GM12878 (cell line): ENCODE measurements around the gene CNTNAP2. TPM values are rescaled to one million over a fixed set of nuclear protein-coding genes. Genes with fewer than 3 reads are reported as not detected.

Experiments
- ATAC-seq: fragments of 200-7000 bp; cut with Tn5 transposase; 3 replicates; pipeline ENCODE4 v1.9.1; 2020; ENCODE audit warnings: mild to moderate bottlenecking, moderate library complexity
- BruUV-seq: library from RNA; stranded (reverse); fragments of 400-500 nt; replicated peaks from 2 replicates; lab custom pipeline; 2021; lab: Mats Ljungman, UMichigan
- CTCF ChIA-PET: fragments of 300-600 bp; sonication (Branson Sonifier 250); formaldehyde crosslinking; extraction: SDS; loops from one replicate; lab custom pipeline; 2021; ENCODE audit warnings: inconsistent platforms; lab: Yijun Ruan, JAX
- POLR2A ChIA-PET: fragments of 350-600 bp; formaldehyde crosslinking; extraction: SDS; loops from one replicate; lab custom pipeline; 2021; ENCODE audit warnings: inconsistent platforms; lab: Charles Lee
- RAD21 ChIA-PET: fragments of 300-600 bp; sonication (Branson Sonifier 250); formaldehyde crosslinking; loops from one replicate; lab custom pipeline; 2023; ENCODE audit warnings: antibody characterized with exemption; ENCODE audit not compliant: unreplicated experiment; lab: Charles Lee
- SMC1A ChIA-PET: fragments of 300-600 bp; sonication (Branson Sonifier 250); formaldehyde crosslinking; loops from one replicate; lab custom pipeline; 2023; ENCODE audit not compliant: unreplicated experiment, uncharacterized antibody; lab: Charles Lee
- DNase-seq: peaks from one replicate; pipeline ENCODE4 v3.0.0-alpha.2; 2011; ENCODE audit warnings: low read depth, low spot score
- FAIRE-seq: peaks from 3 replicates; lab custom pipeline; 2011; peaks lifted over from hg19 to GRCh38; lab: Jason Lieb, UNC
- H2AFZ ChIP-seq: 2 replicates; pipeline ENCODE4 v1.6.0; 2011; ENCODE audit warnings: low read depth, low read length, control low read depth; ENCODE audit not compliant: control insufficient read depth
- H3K27ac ChIP-seq: 2 replicates; pipeline ENCODE4 v1.5.1; 2011; ENCODE audit warnings: control low read depth; ENCODE audit not compliant: control insufficient read depth, insufficient read depth
- H3K27me3 ChIP-seq, 2 experiments: replicated peaks in 1 of 2; 2 replicates each; pipeline versions ENCODE4 v1.6.0 to v1.6.1; 2011; ENCODE audit warnings: low read length in 1 of 2; ENCODE audit not compliant: control insufficient read depth in 2 of 2, insufficient read depth in 2 of 2
- H3K36me3 ChIP-seq, 2 experiments: 2 replicates each; pipeline ENCODE4 v1.5.1; 2011; ENCODE audit warnings: low read length in 1 of 2; ENCODE audit not compliant: control insufficient read depth in 2 of 2, insufficient read depth in 2 of 2
- H3K4me1 ChIP-seq: 2 replicates; pipeline ENCODE4 v1.6.1; 2011; ENCODE audit warnings: mild to moderate bottlenecking, low read length, moderate library complexity, mixed read lengths; ENCODE audit not compliant: control insufficient read depth, insufficient read depth
- H3K4me2 ChIP-seq: 2 replicates; pipeline ENCODE4 v1.6.0; 2011; ENCODE audit warnings: control low read depth; ENCODE audit not compliant: control insufficient read depth, insufficient read depth
- H3K4me3 ChIP-seq: fragments of 200-600 bp; sonication (generic); 2 replicates; pipeline ENCODE4 v1.5.1; 2016
- H3K79me2 ChIP-seq: 2 replicates; pipeline ENCODE4 v1.6.0; 2011; ENCODE audit warnings: low read length; ENCODE audit not compliant: control insufficient read depth, insufficient read depth
- H3K9ac ChIP-seq: 2 replicates; pipeline ENCODE4 v1.8.0; 2011; ENCODE audit warnings: low read length, control low read depth, mixed read lengths; ENCODE audit not compliant: control insufficient read depth, insufficient read depth
- H3K9me3 ChIP-seq: replicated peaks from 3 replicates; pipeline ENCODE4 v1.5.1; 2011; ENCODE audit warnings: mild to moderate bottlenecking, low read length; ENCODE audit not compliant: control insufficient read depth, insufficient read depth
- H4K20me1 ChIP-seq: 2 replicates; pipeline ENCODE4 v1.6.0; 2011; ENCODE audit not compliant: control insufficient read depth, insufficient read depth
- BHLHE40 ChIP-seq, 2 experiments: fragments of 450-650 bp in 1 of 2; IDR thresholded peaks; 2 replicates each; pipeline ENCODE4 v1.6.1; 2011 to 2017; ENCODE audit warnings: low read depth in 2 of 2, borderline replicate concordance in 1 of 2, improper control_type of control experiment in 1 of 2, low read length in 1 of 2, mild to moderate bottlenecking in 1 of 2
- CHD1 ChIP-seq: IDR thresholded peaks from 2 replicates; pipeline ENCODE4 v1.6.1; 2012; ENCODE audit warnings: low read depth, low read length, improper control_type of control experiment
- DPF2 ChIP-seq: fragments of 450-650 bp; IDR thresholded peaks from 2 replicates; pipeline ENCODE4 v1.6.1; 2017; ENCODE audit warnings: mild to moderate bottlenecking
- FOXK2 ChIP-seq: fragments of 450-650 bp; IDR thresholded peaks from 2 replicates; pipeline ENCODE4 v1.6.1; 2017; ENCODE audit warnings: mild to moderate bottlenecking, moderate library complexity
- MYB ChIP-seq: fragments of 150-350 bp; IDR thresholded peaks from 2 replicates; pipeline ENCODE4 v1.6.1; 2014; ENCODE audit warnings: mild to moderate bottlenecking, low read depth, low read length, borderline replicate concordance
- NFXL1 ChIP-seq: fragments of 450-650 bp; IDR thresholded peaks from 2 replicates; pipeline ENCODE4 v1.6.1; 2017; ENCODE audit warnings: antibody characterized with exemption, mild to moderate bottlenecking, borderline replicate concordance
- PML ChIP-seq: IDR thresholded peaks from 2 replicates; pipeline ENCODE4 v1.6.1; 2012; ENCODE audit warnings: low read length, inconsistent platforms
- POLR2A ChIP-seq: IDR thresholded peaks from 2 replicates; pipeline ENCODE4 v1.6.1; 2011; ENCODE audit warnings: low read depth, mild to moderate bottlenecking, low read length
- RFX5 ChIP-seq: IDR thresholded peaks from 2 replicates; pipeline ENCODE4 v1.6.1; 2011; ENCODE audit warnings: low read depth, low read length, improper control_type of control experiment
- SMAD1 ChIP-seq: fragments of 450-650 bp; IDR thresholded peaks from 2 replicates; pipeline ENCODE4 v1.6.1; 2018; ENCODE audit warnings: mild to moderate bottlenecking, low read depth; ENCODE audit not compliant: partially characterized antibody
- SMAD5 ChIP-seq: IDR thresholded peaks from 2 replicates; pipeline ENCODE4 v1.6.1; 2016; ENCODE audit warnings: antibody characterized with exemption, low read depth
- SRF ChIP-seq, 2 experiments: IDR thresholded peaks; 2 replicates each; pipeline ENCODE4 v1.6.1; 2011; ENCODE audit warnings: low read depth in 2 of 2, low read length in 2 of 2, mild to moderate bottlenecking in 1 of 2, moderate library complexity in 1 of 2
- SUPT20H ChIP-seq: IDR thresholded peaks from 2 replicates; pipeline ENCODE4 v1.6.1; 2011; ENCODE audit warnings: low read depth, mild to moderate bottlenecking, low read length, moderate library complexity, borderline replicate concordance; ENCODE audit not compliant: control insufficient read depth
- TCF3 ChIP-seq: IDR thresholded peaks from 2 replicates; pipeline ENCODE4 v1.6.1; 2012; ENCODE audit warnings: low read depth, mild to moderate bottlenecking, low read length, borderline replicate concordance; ENCODE audit not compliant: insufficient read depth
- YBX1 ChIP-seq: fragments of 450-650 bp; IDR thresholded peaks from 2 replicates; pipeline ENCODE4 v1.6.1; 2016; ENCODE audit warnings: antibody characterized with exemption
- YY1 ChIP-seq: IDR thresholded peaks from 2 replicates; pipeline ENCODE4 v1.6.1; 2011; ENCODE audit warnings: low read depth, mild to moderate bottlenecking, low read length
- in situ Hi-C: fragments of 300-500 bp; cut with MboI; formaldehyde crosslinking; loops from 9 replicates; pipeline ENCODE4 v1.14.3; 2018; ENCODE audit warnings: mixed read lengths
- intact Hi-C: fragments of 100-400 bp; cut with micrococcal nuclease; formaldehyde crosslinking; loops from one replicate; pipeline ENCODE4 v1.14.2; 2022; ENCODE audit not compliant: unreplicated experiment
- polyA plus RNA-seq, 11 experiments: library from polyadenylated mRNA; depleted of rRNA in 4 of 11; unstranded in 6 of 11; stranded (reverse) in 5 of 11; fragments of >200 nt; fragmentation: Nextera tagmentation in 4 of 11; fragmentation: Illumina TruSeq in 1 of 11; extraction: Ambion mirVana in 4 of 11; extraction: Trizol in 1 of 11; gene quantifications; 1 replicate in 1 of 11; 2 replicates in 10 of 11; pipeline versions ENCODE4 v1.2.1 to v1.2.3, GENCODE V29; 2011 to 2016; ENCODE audit warnings: inconsistent platforms in 2 of 11, missing spikeins in 2 of 11, low read depth in 1 of 11
- total RNA-seq, 4 experiments: library from RNA; depleted of rRNA in 3 of 4; stranded (reverse); fragments of >200 nt in 3 of 4; fragmentation: Illumina TruSeq in 1 of 4; extraction: Trizol in 1 of 4; gene quantifications; 2 replicates each; pipeline versions ENCODE4 v1.2.1 to v1.2.3, GENCODE V29; 2013 to 2021
- TF ChIP-seq, protein P1 (sequence below): fragments of 450-650 bp; IDR thresholded peaks from 2 replicates; pipeline ENCODE4 v1.6.1; 2017; ENCODE audit warnings: antibody characterized with exemption, mild to moderate bottlenecking, moderate library complexity
- TF ChIP-seq, protein P2 (sequence below): fragments of 450-650 bp; IDR thresholded peaks from 2 replicates; pipeline ENCODE4 v1.6.1; 2018; ENCODE audit warnings: mild to moderate bottlenecking, low read depth, moderate library complexity; ENCODE audit not compliant: partially characterized antibody
- TF ChIP-seq, protein P3 (sequence below), 3 experiments: IDR thresholded peaks in 2 of 3; conservative IDR thresholded peaks in 1 of 3; 2 replicates each; pipeline ENCODE4 v1.5.1; 2011; ENCODE audit warnings: low read depth in 3 of 3, low read length in 3 of 3, mild to moderate bottlenecking in 3 of 3, control low read depth in 2 of 3, moderate library complexity in 2 of 3, inconsistent platforms in 1 of 3, mixed read lengths in 1 of 3; ENCODE audit not compliant: control insufficient read depth in 2 of 3, insufficient read depth in 1 of 3; ENCODE audit errors: extremely low read depth in 1 of 3

Gene CNTNAP2
- total and polyA plus RNA-seq, 10 of the 15 experiments (the other 5 are each of a cell fraction or from before 2014, with no cell fraction given), result 0.03 to 0.08 (median 0.03) TPM; not detected in 7

DNA sequence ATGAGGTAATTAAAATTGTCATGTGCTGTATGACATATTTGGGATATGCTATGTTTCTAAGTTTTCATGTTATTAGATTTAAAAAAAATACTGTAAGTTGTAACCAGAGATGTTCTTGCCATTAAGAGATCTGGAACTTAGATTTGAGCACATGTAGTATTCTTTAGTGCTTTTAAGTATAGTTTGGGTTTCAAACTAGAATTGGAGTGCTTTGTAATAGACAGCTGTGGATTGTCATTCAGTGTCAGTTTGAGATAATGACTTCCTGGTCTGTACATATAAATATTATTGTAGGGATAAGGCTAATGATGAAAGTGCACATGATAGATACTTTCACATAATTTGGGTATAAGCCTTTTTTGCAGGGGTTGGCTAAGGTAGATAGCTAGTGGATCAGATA, 936.2 kb downstream of the CNTNAP2 start:
- CTCF ChIA-PET, result no interaction called here
- SMC1A ChIA-PET, result no interaction called here
- H3K4me1 ChIP-seq, result no peaks in the 10 kb centered on the region
- POLR2A ChIA-PET, result no interaction called here
- H3K36me3 ChIP-seq, result no peaks in the 10 kb centered on the region
- no peak overlapping the region for H3K27ac ChIP-seq
- RAD21 ChIA-PET, result no interaction called here
- FAIRE-seq, result no peak
- no peaks in the 10 kb centered on the region for H3K27me3 ChIP-seq
- H4K20me1 ChIP-seq, result no peaks in the 10 kb centered on the region
- intact Hi-C loops, result no loop called here
- no peak for ATAC-seq
- no peak overlapping the region for H2AFZ ChIP-seq
- in situ Hi-C loops, result no loop called here
- no peak for DNase-seq
- H3K79me2 ChIP-seq, result no peaks in the 10 kb centered on the region
- BruUV-seq, result no TSS peak
- H3K4me3 ChIP-seq, result no peak overlapping the region
- no peaks in the 10 kb centered on the region for H3K9me3 ChIP-seq
- H3K9ac ChIP-seq, result no peak overlapping the region
- no peak overlapping the region for H3K4me2 ChIP-seq
- TF ChIP-seq, protein P1, sequence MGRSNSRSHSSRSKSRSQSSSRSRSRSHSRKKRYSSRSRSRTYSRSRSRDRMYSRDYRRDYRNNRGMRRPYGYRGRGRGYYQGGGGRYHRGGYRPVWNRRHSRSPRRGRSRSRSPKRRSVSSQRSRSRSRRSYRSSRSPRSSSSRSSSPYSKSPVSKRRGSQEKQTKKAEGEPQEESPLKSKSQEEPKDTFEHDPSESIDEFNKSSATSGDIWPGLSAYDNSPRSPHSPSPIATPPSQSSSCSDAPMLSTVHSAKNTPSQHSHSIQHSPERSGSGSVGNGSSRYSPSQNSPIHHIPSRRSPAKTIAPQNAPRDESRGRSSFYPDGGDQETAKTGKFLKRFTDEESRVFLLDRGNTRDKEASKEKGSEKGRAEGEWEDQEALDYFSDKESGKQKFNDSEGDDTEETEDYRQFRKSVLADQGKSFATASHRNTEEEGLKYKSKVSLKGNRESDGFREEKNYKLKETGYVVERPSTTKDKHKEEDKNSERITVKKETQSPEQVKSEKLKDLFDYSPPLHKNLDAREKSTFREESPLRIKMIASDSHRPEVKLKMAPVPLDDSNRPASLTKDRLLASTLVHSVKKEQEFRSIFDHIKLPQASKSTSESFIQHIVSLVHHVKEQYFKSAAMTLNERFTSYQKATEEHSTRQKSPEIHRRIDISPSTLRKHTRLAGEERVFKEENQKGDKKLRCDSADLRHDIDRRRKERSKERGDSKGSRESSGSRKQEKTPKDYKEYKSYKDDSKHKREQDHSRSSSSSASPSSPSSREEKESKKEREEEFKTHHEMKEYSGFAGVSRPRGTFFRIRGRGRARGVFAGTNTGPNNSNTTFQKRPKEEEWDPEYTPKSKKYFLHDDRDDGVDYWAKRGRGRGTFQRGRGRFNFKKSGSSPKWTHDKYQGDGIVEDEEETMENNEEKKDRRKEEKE, result no peak
- no peak for TF ChIP-seq PML
- no peak for TF ChIP-seq MYB
- TF ChIP-seq SUPT20H, result no peak
- TF ChIP-seq YY1, result no peak
- TF ChIP-seq SMAD5, result no peak
- TF ChIP-seq SRF (IDR thresholded peaks at IDR 0.05; ENCODE audit: low read depth in 2 of 2, low read length in 2 of 2), result no peak
- no peak for TF ChIP-seq DPF2
- no peak for TF ChIP-seq BHLHE40 (IDR thresholded peaks at IDR 0.05; ENCODE audit: borderline replicate concordance in 1 of 2, low read depth in 2 of 2, low read length in 1 of 2)
- TF ChIP-seq NFXL1, result no peak
- TF ChIP-seq TCF3, result no peak
- no peak for TF ChIP-seq YBX1
- TF ChIP-seq POLR2A, result no peak
- TF ChIP-seq SMAD1, result no peak
- TF ChIP-seq, protein P2, sequence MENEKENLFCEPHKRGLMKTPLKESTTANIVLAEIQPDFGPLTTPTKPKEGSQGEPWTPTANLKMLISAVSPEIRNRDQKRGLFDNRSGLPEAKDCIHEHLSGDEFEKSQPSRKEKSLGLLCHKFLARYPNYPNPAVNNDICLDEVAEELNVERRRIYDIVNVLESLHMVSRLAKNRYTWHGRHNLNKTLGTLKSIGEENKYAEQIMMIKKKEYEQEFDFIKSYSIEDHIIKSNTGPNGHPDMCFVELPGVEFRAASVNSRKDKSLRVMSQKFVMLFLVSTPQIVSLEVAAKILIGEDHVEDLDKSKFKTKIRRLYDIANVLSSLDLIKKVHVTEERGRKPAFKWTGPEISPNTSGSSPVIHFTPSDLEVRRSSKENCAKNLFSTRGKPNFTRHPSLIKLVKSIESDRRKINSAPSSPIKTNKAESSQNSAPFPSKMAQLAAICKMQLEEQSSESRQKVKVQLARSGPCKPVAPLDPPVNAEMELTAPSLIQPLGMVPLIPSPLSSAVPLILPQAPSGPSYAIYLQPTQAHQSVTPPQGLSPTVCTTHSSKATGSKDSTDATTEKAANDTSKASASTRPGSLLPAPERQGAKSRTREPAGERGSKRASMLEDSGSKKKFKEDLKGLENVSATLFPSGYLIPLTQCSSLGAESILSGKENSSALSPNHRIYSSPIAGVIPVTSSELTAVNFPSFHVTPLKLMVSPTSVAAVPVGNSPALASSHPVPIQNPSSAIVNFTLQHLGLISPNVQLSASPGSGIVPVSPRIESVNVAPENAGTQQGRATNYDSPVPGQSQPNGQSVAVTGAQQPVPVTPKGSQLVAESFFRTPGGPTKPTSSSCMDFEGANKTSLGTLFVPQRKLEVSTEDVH, result no peak
- TF ChIP-seq FOXK2, result no peak
- TF ChIP-seq, protein P3, sequence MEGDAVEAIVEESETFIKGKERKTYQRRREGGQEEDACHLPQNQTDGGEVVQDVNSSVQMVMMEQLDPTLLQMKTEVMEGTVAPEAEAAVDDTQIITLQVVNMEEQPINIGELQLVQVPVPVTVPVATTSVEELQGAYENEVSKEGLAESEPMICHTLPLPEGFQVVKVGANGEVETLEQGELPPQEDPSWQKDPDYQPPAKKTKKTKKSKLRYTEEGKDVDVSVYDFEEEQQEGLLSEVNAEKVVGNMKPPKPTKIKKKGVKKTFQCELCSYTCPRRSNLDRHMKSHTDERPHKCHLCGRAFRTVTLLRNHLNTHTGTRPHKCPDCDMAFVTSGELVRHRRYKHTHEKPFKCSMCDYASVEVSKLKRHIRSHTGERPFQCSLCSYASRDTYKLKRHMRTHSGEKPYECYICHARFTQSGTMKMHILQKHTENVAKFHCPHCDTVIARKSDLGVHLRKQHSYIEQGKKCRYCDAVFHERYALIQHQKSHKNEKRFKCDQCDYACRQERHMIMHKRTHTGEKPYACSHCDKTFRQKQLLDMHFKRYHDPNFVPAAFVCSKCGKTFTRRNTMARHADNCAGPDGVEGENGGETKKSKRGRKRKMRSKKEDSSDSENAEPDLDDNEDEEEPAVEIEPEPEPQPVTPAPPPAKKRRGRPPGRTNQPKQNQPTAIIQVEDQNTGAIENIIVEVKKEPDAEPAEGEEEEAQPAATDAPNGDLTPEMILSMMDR (IDR thresholded peaks at IDR 0.05 in 2 of 3, conservative IDR thresholded peaks at IDR 0.05 in 1 of 3; ENCODE audit: control insufficient read depth in 2 of 3, extremely low read depth in 1 of 3, insufficient read depth in 1 of 3, low read depth in 3 of 3, low read length in 3 of 3), result no peak
- no peak for TF ChIP-seq CHD1
- TF ChIP-seq RFX5, result no peak
